Frontal cortex (tissue), 4 donors: Measurements from ENCODE around the gene DCUN1D4. TPM values are rescaled to one million over a fixed set of nuclear protein-coding genes. Genes with fewer than 3 reads are reported as not detected.

Source experiments
- DNase-seq, 2 donors: peaks; one replicate each; pipeline ENCODE4 v3.0.0; 2012; ENCODE audit warnings: low spot score in 2 of 2
- FAIRE-seq: peaks from 2 replicates; lab custom pipeline; 2012; peaks lifted over from hg19 to GRCh38; lab: Jason Lieb, UNC
- total RNA-seq: library from RNA; depleted of rRNA; stranded (reverse); fragments of >200 nt; gene quantifications from one replicate; pipeline ENCODE4 v1.2.3, GENCODE V29; 2014
- donor health status: control.
- donor health status: control.
- donor health status: control.

DCUN1D4 gene
- total RNA-seq, 1 donor from 2014 or later: 124 TPM

- FAIRE-seq (no peak), DNase-seq (no peak)
Observed at GRCh38 chr4:51851937-51852290, 9.0 kb downstream of the DCUN1D4 start.

- FAIRE-seq (no peak), DNase-seq (no peak)
Observed at GRCh38 chr4:51853027-51853682, 10.2 kb downstream of the DCUN1D4 start.

- no peak for DNase-seq
- FAIRE-seq: no peak
Observed at GRCh38 chr4:51855270-51855669, 12.3 kb downstream of the DCUN1D4 start.

- no peak for FAIRE-seq
Observed at GRCh38 chr4:51855751-51856150, 12.8 kb downstream of the DCUN1D4 start.

GRCh38 chr4:51858605-51859202, 15.8 kb downstream of the DCUN1D4 start:
- DNase-seq (no peak), FAIRE-seq (no peak)

More at GRCh38 chr4:51855751-51856150, 12.8 kb downstream of the DCUN1D4 start:
- no peak for DNase-seq

- FAIRE-seq (no peak), DNase-seq (no peak)
Observed at GRCh38 chr4:51859476-51860031, 16.6 kb downstream of the DCUN1D4 start.

GRCh38 chr4:51862199-51862598, 19.2 kb downstream of the DCUN1D4 start:
- FAIRE-seq (no peak), DNase-seq (no peak)

- DNase-seq (no peak), FAIRE-seq (no peak)
Observed at GRCh38 chr4:51862781-51863180, 19.8 kb downstream of the DCUN1D4 start.

GRCh38 chr4:51865717-51866116, 22.8 kb downstream of the DCUN1D4 start:
- FAIRE-seq (no peak), DNase-seq (no peak)

GRCh38 chr4:51866835-51867234, 23.9 kb downstream of the DCUN1D4 start:
- DNase-seq: no peak

GRCh38 chr4:51867689-51868448, 24.9 kb downstream of the DCUN1D4 start:
- DNase-seq (no peak), FAIRE-seq (no peak)

More at GRCh38 chr4:51866835-51867234, 23.9 kb downstream of the DCUN1D4 start:
- no peak for FAIRE-seq

- DNase-seq: no peak
- FAIRE-seq: no peak
Observed at GRCh38 chr4:51868449-51868847, 25.5 kb downstream of the DCUN1D4 start.

GRCh38 chr4:51870441-51871188, 27.7 kb downstream of the DCUN1D4 start:
- no peak for FAIRE-seq
- no peak for DNase-seq

GRCh38 chr4:51872283-51872997, 29.5 kb downstream of the DCUN1D4 start:
- DNase-seq (no peak), FAIRE-seq (no peak)

GRCh38 chr4:51874551-51874950, 31.6 kb downstream of the DCUN1D4 start:
- no peak for DNase-seq
- FAIRE-seq: no peak

- FAIRE-seq: no peak
- DNase-seq: no peak
Observed at GRCh38 chr4:51878431-51878830, 35.5 kb downstream of the DCUN1D4 start.

- no peak for FAIRE-seq
Observed at GRCh38 chr4:51880016-51880915, 37.3 kb downstream of the DCUN1D4 start.

GRCh38 chr4:51884055-51884454, 41.1 kb downstream of the DCUN1D4 start:
- no peak for DNase-seq
- FAIRE-seq: no peak

More at GRCh38 chr4:51880016-51880915, 37.3 kb downstream of the DCUN1D4 start:
- no peak for DNase-seq
